Activated gamma-delta T cell treated with anti-CD3 and anti-CD28 coated beads, Interleukin-2, amount 50 U/mL, for 16 hours (primary cell): ENCODE data around the gene BTAF1.
"Not testable (repeated sequence)": the region's sequence is repeated elsewhere in the genome, so short reads cannot be mapped to it uniquely, and the experiment has no call there.

Source experiments
- DNase-seq: peaks from one replicate; pipeline ENCODE4 v3.0.0-alpha.2; 2020; ENCODE audit warnings: low read depth

The BTAF1 gene

GRCh38 chr10:91978585-91978984 lies 55.0 kb downstream of the BTAF1 start:
- DNase-seq: no peak

DNA sequence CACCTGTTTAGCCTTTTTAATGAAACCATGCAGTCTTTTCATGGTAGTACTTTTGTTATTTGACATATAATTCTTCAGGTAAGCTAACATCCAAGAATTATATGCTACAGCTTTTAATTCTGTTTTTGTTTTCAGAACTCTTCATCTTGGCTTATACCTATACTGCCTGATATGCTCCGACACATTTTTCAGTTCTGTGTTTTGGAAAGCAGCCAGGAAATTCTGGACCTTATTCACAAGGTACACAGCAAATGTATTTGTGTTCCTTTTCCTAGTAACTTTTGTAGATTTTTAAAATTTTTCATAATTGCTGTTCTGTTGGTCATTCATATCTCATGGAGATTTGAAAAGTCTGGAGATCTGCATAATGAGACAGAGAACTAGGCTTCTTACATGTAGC lies 56.7 kb downstream of the BTAF1 start:
- DNase-seq: no peak

DNA sequence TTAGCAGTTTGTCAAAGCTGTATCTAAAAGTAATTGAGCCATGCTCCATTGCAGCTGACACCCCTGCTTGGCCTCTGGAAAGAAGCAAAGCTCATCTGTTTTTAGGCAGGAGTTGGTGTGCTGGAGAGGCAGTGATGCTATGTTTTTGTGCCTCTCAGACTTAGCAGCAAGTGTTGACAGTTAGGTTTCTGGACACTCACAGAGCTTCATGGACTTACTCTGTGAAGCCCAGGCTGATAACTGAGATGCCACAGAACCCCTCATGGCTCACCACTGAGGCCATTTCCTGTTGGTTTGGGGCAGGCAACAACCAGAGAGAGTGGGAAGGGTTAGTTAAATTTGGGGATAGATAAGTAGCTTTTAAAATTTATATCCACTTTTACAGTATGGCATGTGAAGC lies 59.8 kb downstream of the BTAF1 start:
- no peak for DNase-seq

- no peak for DNase-seq
These were observed 63.9 kb downstream of the BTAF1 start for GRCh38 chr10:91987397-91988037.

DNA sequence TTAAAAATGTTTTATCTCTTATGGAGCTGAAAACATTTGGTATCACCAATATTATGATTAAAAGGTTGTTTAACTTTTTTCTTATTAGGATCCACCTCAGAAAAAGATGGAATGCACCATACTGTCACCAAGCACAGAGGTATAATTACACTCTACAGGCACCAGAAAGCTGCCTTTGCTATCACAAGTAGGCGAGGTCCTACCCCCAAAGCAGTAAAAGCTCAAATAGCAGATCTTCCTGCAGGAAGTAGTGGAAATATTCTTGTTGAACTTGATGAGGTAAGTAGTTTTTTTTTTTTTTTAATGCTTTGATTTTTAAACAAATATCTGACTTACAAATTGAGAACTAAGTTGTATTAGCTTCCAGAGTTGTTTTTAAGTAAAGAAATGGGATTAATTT lies 68.5 kb downstream of the BTAF1 start:
- DNase-seq: no peak

- DNase-seq: no peak
These were observed 72.7 kb downstream of the BTAF1 start for GRCh38 chr10:91996266-91996665.

DNA sequence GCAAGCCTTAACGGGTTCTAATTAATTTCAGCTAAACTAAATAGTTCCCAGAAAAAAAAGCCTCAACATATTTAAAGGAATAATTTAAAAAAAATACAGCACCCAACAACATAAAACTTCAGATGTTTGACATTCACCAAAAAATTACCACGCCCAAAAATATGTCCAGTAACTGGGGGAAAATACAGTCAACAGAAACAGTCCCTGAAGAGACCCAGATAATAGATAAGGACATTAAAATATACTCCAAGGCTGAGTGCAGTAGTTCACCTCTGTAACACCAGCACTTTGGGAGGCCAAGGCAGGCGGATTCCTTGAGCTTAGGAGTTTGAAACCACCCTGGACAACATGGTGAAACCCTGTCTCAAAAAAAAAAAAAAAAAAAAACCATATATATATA lies 78.0 kb downstream of the BTAF1 start:
- no peak for DNase-seq

DNA sequence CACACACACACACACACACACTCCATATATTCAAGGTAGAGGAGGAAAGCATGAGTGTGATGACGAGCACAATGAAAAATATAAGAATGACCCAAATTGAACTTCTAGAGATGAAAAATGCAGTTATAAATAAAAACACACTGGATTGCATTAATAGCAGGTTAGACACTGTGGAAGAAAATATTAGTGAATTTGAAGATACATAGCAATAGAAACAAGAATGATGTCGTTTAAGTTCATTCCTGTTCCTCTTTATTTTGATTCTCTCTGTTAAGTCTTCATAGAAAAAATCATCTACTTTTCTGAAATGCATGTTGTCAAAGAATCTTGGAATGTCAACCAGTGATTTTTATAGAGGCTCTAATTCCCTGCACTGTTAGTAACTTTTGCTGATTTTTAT lies 78.4 kb downstream of the BTAF1 start:
- no peak for DNase-seq

- DNase-seq: no peak
These were observed 79.7 kb downstream of the BTAF1 start for GRCh38 chr10:92003258-92003657.

- DNase-seq: no peak
These were observed 82.4 kb downstream of the BTAF1 start for GRCh38 chr10:92005978-92006377.

DNA sequence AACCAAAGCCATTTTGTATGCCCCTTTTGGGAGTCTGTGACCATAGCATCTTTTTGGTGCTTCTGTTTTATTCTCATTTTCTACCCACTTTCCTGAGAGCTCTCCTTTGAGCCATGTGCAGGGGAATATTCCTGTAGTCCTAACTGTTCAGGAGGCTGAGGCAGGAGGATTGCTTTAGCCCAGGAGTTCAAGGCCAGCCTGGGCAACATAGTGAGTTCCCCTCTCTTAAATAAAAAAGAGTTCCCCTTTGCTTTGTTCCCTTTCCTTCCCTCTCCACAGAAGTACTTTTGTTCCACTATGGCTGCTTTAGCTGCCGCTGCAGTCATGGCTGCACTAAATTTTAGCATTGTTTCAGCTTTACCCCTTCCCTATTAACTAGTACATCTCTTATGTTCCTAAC lies 85.9 kb downstream of the BTAF1 start:
- no peak for DNase-seq

GRCh38 chr10:92010047-92010735 lies 86.6 kb downstream of the BTAF1 start:
- DNase-seq: no peak

DNA sequence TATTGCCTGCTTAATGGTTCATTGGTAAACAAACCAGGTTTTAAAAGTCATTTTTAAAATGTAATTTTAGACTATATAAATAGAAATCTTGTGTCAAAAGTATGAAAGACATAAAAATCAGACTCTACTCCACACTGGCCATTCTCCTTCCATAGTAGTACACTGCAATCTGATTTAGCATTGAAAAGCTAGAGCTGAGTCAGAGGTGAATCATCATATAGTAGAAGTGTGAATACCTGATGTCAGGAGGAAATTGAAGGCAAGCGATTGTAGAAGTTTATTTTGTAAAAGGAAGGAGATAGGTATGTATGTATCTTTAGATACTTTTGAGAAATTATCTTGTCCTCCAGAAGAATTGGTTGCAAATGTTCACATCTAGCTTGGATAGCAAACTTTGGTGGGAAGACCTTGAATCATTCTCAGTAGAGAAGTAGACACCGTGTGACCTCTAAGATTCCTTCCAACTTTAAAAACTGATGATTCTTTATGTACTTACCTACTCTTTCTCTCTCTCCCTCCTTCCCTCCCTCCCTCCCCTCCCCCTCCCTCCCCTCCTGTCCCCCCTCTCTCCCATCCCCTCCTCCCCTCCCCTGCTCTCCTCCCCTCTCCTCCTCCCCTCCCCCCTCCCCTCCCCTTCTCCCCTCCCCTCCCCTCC lies 88.1 kb downstream of the BTAF1 start:
- DNase-seq: no peak

DNA sequence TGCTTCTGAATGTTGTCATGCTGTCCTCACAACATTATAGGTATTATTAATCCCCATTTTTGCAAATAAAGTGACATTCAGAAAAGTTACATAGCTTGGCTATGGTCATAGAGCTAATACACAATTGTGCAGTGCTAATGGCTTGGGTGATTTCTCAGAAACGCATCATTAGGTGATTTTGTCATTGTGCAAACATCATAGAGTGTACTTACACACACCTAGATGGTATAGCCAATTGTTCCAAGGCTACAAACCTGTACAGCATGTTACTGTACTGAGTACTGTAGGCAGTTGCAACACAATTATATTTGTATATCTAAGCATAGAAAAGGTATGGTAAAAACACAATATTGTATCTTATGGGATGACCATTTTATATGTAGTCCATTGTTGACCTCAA lies 91.0 kb downstream of the BTAF1 start:
- no peak for DNase-seq

DNA sequence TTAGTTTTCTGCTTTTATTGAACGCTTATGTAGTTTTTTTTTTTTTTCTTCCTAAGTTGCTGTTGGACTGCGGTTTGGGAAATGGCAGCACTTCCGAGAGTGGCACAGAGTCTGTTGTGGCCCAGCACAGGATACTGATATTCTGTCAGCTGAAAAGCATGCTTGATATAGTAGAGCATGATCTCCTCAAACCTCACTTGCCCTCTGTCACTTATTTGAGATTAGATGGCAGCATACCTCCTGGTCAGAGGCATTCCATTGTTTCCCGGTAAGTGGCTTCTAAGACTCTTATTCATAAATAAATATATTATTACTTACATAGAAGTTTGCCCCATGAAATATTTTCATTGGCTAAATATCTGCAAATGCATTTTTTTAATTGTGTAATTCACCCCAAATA lies 101.1 kb downstream of the BTAF1 start:
- no peak for DNase-seq

DNA sequence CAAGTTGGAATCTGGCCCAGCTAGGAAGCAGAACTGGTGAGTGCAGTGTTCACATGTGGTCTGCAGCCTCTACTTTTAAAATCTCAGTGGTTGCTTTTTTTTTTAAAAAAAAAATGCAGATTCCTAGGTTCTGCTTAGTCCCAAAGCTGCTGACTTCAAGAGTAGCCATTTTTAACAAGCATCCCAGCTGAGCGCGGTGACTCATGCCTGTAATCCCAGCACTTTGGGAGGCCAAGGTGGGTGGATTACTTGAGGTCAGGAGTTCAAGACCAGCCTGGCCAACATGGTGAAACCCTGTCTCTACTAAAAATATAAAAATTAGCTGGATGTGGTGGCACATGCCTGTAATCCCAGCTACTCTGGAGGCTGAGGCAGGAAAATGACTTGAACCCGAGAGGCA lies 101.8 kb downstream of the BTAF1 start:
- DNase-seq: not testable (repeated sequence)

- DNase-seq: no peak
These were observed 103.6 kb downstream of the BTAF1 start for GRCh38 chr10:92027141-92027540.

GRCh38 chr10:92031580-92031979 lies 108.0 kb downstream of the BTAF1 start:
- DNase-seq: no peak

DNA sequence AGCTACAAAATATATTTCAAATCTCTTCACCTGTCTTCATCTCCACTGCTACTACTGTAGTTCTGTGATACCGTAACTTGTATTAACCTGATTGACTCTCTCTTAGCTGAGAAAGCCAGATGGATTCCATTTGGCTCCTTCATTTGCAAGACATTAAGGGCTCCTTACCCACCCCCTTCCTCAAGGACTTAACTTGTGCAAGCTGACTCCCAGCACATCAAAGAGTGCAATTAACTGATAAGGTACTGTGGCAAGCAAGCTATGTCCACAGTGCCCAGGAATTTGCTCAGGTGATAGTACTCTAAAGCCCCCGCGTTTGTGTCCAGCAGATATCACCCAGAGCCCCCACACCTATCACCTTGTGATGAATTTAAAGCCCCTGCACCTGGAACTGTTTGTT lies 109.5 kb downstream of the BTAF1 start:
- DNase-seq: not testable (repeated sequence)

DNA sequence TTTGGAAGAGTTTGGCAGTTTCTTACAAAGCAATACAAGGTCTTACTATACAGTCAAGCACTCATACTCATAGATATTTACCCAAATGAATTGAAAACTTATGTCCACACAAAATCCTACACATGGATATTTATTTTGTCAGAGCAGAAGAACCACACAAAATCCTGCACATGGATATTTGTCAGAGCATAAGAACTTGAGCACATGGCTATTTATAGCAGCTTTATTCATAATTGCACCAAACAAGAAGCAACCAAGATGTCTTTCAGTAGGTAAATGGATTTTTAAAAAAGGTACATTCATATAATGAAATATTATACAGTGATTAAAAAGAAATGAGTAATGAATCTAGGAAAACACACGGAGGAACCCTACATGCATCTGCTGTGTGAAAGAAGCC lies 115.4 kb downstream of the BTAF1 start:
- DNase-seq: no peak

- no peak for DNase-seq
These were observed 119.0 kb downstream of the BTAF1 start for GRCh38 chr10:92042541-92042940.

DNA sequence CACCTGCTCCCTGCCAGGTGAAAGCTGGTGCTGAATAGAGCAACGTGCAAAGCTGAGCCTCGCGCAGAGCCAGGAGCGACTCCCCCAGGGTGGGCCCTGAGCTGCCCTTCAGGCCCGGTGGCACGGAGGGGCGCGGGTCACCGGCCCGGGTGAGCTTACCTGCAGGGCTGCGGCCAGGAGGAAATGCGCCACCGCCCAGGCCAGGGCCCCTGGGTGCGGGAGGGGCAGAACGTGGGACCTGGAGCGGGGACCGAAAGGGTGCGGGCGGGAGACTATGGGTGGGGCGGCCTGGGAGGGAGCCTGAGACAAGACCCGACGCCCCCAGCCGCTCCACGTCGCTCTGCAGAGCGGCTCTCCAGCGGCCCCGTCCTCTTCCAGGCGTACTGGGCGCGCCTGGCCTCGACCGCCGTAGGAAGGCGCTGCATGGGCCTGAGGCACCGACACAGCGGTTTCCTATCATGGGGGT lies 122.1 kb downstream of the BTAF1 start:
- no peak for DNase-seq

DNA sequence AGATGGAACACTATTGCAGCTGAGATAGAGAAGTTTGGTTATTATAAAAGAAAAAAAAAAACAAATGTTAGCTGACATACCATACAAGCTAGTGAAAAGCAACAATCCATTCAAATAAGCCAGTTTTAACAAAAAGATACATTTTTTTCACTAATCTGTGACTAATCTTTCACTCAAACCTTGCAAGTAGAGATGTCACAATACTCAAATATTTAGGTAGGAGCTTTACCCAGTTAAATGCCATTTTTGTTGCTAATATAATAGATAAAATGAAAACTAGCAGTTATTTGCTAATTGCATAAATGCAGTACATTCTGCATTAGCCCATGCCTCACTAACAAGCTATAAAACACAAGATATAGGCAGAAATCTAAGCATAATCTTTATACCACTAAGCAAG lies 123.6 kb downstream of the BTAF1 start:
- DNase-seq: no peak
